Naive B cell (primary cell): ENCODE data around the gene MAGEA6. TPM values are rescaled to one million over a fixed set of nuclear protein-coding genes. Genes with fewer than 3 reads are reported as not detected.
"Not testable (repeated sequence)": the region's sequence is repeated elsewhere in the genome, so short reads cannot be mapped to it uniquely, and the experiment has no call there.

Experiments
- ATAC-seq, 2 donors: fragments of 150-1000 bp; cut with Tn5 transposase; 2 replicates each; pipeline ENCODE4 v1.10.0; 2021; ENCODE audit warnings: low read depth in 2 of 2, mild to moderate bottlenecking in 2 of 2, moderate library complexity in 2 of 2
- DNase-seq: peaks from one replicate; pipeline ENCODE4 v3.0.0; 2022
- H3K27ac Mint-ChIP-seq, 6 donors: one replicate each; pipeline ENCODE4 v1.8.0; 2020 to 2022; ENCODE audit warnings: mild to moderate bottlenecking in 6 of 6, mixed read lengths in 6 of 6, moderate library complexity in 5 of 6, inconsistent platforms in 2 of 6
- H3K27me3 Mint-ChIP-seq, 3 donors: one replicate each; pipeline ENCODE4 v1.8.0; 2021 to 2022; ENCODE audit warnings: mixed read lengths in 3 of 3, mild to moderate bottlenecking in 1 of 3
- H3K36me3 Mint-ChIP-seq, 2 donors: one replicate each; pipeline ENCODE4 v1.8.0; 2020 to 2022; ENCODE audit warnings: mixed read lengths in 2 of 2, inconsistent platforms in 1 of 2, mild to moderate bottlenecking in 1 of 2
- H3K4me1 Mint-ChIP-seq, 3 donors: one replicate each; pipeline ENCODE4 v1.8.0; 2020 to 2022; ENCODE audit warnings: mixed read lengths in 3 of 3, inconsistent platforms in 1 of 3, mild to moderate bottlenecking in 1 of 3, moderate library complexity in 1 of 3
- H3K4me3 Mint-ChIP-seq, 8 donors: one replicate each; pipeline ENCODE4 v1.8.0; 2020 to 2022; ENCODE audit warnings: mild to moderate bottlenecking in 8 of 8, mixed read lengths in 8 of 8, moderate library complexity in 8 of 8, inconsistent platforms in 2 of 8
- H3K9me3 Mint-ChIP-seq, 7 donors: one replicate each; pipeline ENCODE4 v1.8.0; 2020 to 2022; ENCODE audit warnings: mixed read lengths in 7 of 7, mild to moderate bottlenecking in 5 of 7, inconsistent platforms in 2 of 7, moderate library complexity in 1 of 7
- polyA plus RNA-seq, 6 donors: library from polyadenylated mRNA; unstranded; fragments of 300-500 nt; fragmentation: Illumina TruSeq; gene quantifications; one replicate each; pipeline ENCODE4 v1.2.3, GENCODE V29; 2021; ENCODE audit warnings: low read depth in 6 of 6

The MAGEA6 gene, protein sequence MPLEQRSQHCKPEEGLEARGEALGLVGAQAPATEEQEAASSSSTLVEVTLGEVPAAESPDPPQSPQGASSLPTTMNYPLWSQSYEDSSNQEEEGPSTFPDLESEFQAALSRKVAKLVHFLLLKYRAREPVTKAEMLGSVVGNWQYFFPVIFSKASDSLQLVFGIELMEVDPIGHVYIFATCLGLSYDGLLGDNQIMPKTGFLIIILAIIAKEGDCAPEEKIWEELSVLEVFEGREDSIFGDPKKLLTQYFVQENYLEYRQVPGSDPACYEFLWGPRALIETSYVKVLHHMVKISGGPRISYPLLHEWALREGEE
- not detected for polyA plus RNA-seq

DNA sequence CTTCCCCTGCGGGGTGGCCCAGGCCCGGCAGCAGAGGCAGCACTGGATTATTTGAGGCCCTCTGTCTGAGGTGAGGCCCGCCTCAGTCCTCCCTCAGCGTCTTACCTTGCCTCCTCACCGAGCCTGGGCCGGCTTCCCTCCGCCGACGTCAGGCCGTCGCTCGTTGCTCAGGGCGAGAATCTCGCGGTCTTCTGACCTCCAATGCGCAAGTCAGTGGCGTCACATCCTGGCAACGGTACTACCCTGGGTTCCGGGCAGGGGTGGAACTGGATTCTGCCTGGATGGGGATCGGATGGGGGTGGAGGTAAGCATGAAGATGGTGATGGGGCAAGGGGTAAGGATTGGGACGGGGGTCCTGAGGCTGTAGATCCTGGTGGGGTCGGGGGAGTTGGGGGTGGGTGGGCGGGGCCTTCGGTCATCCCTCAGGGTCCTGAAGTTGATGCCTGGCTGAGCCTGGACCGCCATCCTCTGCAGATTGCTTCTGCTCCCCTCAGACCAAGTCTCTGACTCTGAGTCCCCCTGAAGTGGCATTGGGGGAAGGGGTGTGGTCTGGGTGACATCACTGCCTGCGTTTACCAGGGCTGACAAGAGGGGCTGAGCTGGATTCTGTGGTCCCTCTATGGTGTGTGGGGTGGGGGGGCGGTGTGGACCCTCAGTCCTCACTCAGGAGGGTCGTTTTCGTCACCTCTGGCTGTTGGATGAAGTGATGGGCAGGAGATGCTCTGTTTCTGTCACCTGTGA, at the start of gene MAGEA6:
TSS of gene MAGEA6 (minus strand) at position 141 of the 741 bp plus-strand sequence. CDS start 2,039 bp downstream, outside the sequence.
- H3K36me3 Mint-ChIP-seq, H3K4me3 Mint-ChIP-seq, H3K27me3 Mint-ChIP-seq, H3K4me1 Mint-ChIP-seq, ATAC-seq, DNase-seq, H3K9me3 Mint-ChIP-seq, H3K27ac Mint-ChIP-seq: not testable (repeated sequence)

DNA sequence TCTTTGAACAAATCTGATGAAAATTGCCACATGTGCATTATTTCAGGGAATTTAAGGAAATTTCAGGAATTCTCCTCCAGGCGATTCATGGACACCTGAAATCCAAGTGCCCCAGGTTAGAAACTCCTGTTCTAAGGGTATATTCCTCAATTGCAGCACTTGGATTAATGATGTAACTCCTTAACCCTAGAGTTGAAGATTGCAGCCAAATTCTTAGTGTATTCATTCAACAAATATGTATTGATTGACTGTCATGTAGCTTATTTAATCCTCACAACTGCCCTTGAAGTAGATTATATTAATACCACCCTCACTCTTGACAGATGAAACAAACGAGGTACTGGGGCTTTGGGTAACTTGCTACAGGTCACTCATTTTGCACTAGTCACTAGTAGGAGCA, 49.8 kb upstream of the MAGEA6 start:
- ATAC-seq, result no peak
- DNase-seq, result no peak
- no peaks in the 10 kb centered on the region for H3K36me3 Mint-ChIP-seq
- no peak overlapping the region for H3K4me3 Mint-ChIP-seq
- H3K27me3 Mint-ChIP-seq, result peaks cover 0 to 22% (median 9%) of the 10 kb centered on the region in 3 donors
- H3K27ac Mint-ChIP-seq, result peak overlapping the region in 1 of 6 donors; percentile 28
- no peaks in the 10 kb centered on the region for H3K4me1 Mint-ChIP-seq
- H3K9me3 Mint-ChIP-seq, result peaks cover 0 to 4% (median 0%) of the 10 kb centered on the region in 7 donors

DNA sequence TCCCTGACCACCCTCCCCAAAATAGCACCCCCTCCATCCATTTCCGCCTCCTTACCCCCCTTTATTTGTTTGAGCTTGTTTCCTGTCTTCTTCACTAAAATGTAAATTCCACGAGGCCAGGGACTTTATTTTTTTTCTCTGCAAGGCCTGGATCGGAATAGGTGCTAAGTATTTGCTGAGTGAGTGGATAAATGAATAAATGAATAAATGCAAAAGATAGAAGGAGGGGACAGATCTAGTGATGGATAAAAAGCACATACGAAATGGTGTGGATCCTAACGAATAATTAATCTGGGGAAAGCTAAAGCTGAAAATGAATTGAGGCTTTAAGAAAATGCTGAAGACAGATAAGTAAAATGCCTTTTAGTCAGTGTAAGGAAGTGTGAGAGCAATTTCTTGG, 48.9 kb upstream of the MAGEA6 start:
- Mint-ChIP-seq H3K9me3 (peaks cover 0 to 4% (median 0%) of the 10 kb centered on the region in 7 donors), H3K36me3 (no peaks in the 10 kb centered on the region), H3K4me1 (no peaks in the 10 kb centered on the region), H3K4me3 (no peak overlapping the region), H3K27me3 (peaks cover 0 to 24% (median 9%) of the 10 kb centered on the region in 3 donors), H3K27ac (no peak overlapping the region)
- DNase-seq (no peak), ATAC-seq (no peak)

DNA sequence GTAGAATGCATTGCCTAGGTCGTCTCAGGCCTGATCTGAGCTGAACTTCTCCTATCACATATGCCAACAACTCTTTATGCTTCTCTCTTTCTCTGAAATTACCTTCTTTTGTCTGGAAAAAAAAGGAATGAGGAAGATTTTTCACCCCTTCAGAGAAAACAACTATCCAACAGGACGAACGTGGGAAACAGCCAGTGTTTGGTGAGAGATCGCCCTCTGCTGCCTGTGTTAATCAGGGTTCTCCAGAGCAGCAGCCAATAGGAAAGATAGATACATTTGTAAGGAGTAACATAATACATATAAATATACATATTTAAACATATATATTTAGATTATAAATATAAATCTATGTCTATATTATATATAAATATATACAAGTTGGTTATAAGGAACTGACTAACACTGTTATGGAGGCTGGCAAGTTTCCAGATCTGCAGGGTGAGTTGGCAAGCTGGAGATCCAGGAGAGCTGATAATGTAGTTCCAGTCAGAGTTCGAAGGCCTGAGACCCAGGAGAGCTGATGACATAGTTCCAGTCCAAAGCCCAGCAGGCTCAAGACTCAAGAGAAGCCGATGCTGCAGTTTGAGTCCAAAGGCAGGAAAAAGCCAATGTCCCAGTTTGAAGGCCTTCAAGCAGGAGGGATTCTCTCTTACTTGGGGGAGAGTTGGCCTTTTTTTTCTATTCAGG, 47.7 kb upstream of the MAGEA6 start:
- H3K36me3 Mint-ChIP-seq, result no peaks in the 10 kb centered on the region
- DNase-seq, result no peak
- H3K27me3 Mint-ChIP-seq, result peaks cover 0 to 24% (median 9%) of the 10 kb centered on the region in 3 donors
- H3K4me3 Mint-ChIP-seq, result no peak overlapping the region
- H3K4me1 Mint-ChIP-seq, result peaks cover 0 to 4% (median 0%) of the 10 kb centered on the region in 3 donors
- peak overlapping the region in 1 of 6 donors; percentile 18 for H3K27ac Mint-ChIP-seq
- no peak for ATAC-seq
- H3K9me3 Mint-ChIP-seq, result peaks cover 0 to 4% (median 0%) of the 10 kb centered on the region in 7 donors

DNA sequence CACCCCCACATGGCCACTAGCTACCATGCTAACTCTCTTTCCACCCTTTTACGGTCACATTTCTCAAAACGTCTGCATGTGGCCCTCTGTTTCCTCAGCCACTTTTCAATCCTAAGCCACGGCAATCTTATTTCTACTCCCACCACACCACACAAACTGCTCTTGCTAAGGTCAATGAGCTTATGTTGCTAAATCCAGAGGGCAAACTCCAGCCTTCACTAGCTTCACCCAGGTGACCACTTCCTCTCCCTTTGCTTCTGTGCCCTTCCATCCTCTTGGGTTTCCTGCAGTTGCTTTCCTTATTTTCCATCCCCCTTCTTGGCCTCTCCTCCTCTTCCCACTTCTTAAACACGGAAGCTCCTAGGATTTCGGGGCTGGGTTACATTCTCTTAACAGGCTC, 44.6 kb upstream of the MAGEA6 start:
- Mint-ChIP-seq H3K27me3 (peaks cover 0 to 24% (median 7%) of the 10 kb centered on the region in 3 donors), H3K9me3 (peaks cover 0 to 3% (median 0%) of the 10 kb centered on the region in 7 donors), H3K36me3 (no peaks in the 10 kb centered on the region), H3K4me3 (no peak overlapping the region), H3K27ac (no peak overlapping the region), H3K4me1 (peaks cover 0 to 4% (median 0%) of the 10 kb centered on the region in 3 donors)
- DNase-seq (no peak), ATAC-seq (no peak)

DNA sequence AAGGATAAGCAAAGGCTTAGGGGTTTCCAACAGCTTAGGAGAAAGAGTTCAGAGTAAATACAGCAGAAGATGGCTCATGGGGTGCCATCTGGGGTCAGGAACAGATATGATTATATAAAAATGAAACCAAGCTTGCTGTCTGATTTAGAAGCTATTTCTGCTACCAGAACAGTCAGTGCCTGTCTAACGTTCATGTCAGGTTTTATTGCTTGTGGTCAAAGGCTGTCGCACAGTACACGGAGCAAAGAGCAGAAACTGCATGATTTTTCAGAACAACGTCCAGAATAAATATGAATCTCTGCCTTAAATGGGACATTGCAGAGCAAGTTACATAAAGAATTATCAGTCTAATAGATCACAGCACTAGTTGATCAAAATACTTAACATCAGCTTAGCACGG, 43.7 kb upstream of the MAGEA6 start:
- Mint-ChIP-seq H3K27me3 (peaks cover 3 to 21% (median 7%) of the 10 kb centered on the region in 3 donors), H3K9me3 (no peaks in the 10 kb centered on the region), H3K4me1 (peaks cover 0 to 4% (median 0%) of the 10 kb centered on the region in 3 donors), H3K27ac (no peak overlapping the region), H3K36me3 (no peaks in the 10 kb centered on the region), H3K4me3 (no peak overlapping the region)
- DNase-seq (no peak), ATAC-seq (no peak)

DNA sequence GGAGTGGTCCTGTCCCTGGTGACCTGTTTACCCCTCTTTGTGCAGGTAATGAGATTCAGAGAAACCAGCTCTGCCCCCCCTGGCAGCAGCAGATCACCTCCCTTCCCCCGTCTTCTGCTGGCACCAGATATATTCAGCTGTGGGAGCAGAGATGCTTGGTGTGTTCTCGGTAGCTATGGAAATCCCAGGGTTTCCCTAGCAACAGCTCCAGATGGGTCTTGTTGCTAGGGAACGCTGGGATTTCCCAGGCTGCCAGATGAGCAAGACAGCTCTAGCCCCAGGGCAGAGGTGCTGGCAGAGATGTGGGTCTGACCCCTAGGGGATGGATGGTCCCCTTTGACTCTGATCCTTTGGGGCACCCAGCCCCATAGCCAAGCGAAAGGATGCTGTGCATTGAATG, 40.9 kb upstream of the MAGEA6 start:
- no peak overlapping the region for H3K4me3 Mint-ChIP-seq
- DNase-seq, result no peak
- no peak for ATAC-seq
- H3K9me3 Mint-ChIP-seq, result no peaks in the 10 kb centered on the region
- no peaks in the 10 kb centered on the region for H3K36me3 Mint-ChIP-seq
- peaks cover 0 to 4% (median 0%) of the 10 kb centered on the region in 3 donors for H3K4me1 Mint-ChIP-seq
- no peak overlapping the region for H3K27ac Mint-ChIP-seq
- peaks cover 3 to 29% (median 24%) of the 10 kb centered on the region in 3 donors for H3K27me3 Mint-ChIP-seq

DNA sequence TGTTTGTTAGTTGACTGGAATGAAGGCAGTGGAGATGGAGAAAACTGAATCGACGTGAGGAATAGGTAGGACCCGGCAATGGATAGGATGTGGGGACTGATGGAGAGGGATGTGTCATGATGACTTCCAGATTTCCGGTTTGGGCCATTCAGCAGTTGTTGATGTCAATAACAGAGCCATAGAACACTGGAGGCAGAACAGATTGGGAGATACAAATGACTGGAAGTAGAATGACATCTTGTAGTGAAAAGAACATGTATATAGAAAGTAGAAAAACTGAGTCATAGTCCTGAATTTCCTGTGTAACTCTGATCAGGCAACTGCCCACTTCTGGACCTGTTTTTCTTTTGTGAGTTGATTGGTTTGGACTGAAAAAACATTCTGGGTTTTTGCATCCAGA, 36.5 kb upstream of the MAGEA6 start:
- H3K27me3 Mint-ChIP-seq, result peaks cover 6 to 42% (median 35%) of the 10 kb centered on the region in 3 donors
- DNase-seq (no peak), ATAC-seq (no peak)
- peak overlapping the region in 1 of 6 donors; percentile 89 for H3K27ac Mint-ChIP-seq
- H3K4me3 Mint-ChIP-seq, result no peak overlapping the region
- H3K4me1 Mint-ChIP-seq, result no peaks in the 10 kb centered on the region
- peaks cover 0 to 2% (median 0%) of the 10 kb centered on the region in 7 donors for H3K9me3 Mint-ChIP-seq
- no peaks in the 10 kb centered on the region for H3K36me3 Mint-ChIP-seq

DNA sequence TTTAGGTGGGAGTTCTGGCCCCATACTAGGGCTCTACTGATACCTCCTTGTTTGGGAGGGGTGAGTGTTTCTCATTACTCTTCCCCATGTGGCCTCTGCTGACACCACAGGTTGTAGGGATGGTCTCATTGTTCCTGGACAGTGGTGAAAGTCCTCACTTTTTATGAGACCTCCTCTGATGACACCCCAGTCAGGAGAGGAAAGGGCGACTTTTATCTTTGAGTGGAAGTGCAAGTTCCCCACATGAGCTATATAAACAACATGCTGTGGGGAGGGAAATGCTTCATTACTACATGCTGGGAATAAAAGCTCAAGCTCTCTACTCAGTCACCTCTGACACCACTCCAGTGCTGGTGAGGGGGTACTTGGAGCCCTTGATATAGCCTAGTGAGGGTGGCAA, 29.5 kb upstream of the MAGEA6 start:
- no peak for DNase-seq
- Mint-ChIP-seq H3K36me3 (no peaks in the 10 kb centered on the region), H3K4me3 (no peak overlapping the region), H3K4me1 (no peaks in the 10 kb centered on the region), H3K27me3 (peaks cover 9 to 19% (median 19%) of the 10 kb centered on the region in 3 donors), H3K9me3 (peaks cover 0 to 2% (median 0%) of the 10 kb centered on the region in 7 donors), H3K27ac (no peak overlapping the region)
- no peak for ATAC-seq

DNA sequence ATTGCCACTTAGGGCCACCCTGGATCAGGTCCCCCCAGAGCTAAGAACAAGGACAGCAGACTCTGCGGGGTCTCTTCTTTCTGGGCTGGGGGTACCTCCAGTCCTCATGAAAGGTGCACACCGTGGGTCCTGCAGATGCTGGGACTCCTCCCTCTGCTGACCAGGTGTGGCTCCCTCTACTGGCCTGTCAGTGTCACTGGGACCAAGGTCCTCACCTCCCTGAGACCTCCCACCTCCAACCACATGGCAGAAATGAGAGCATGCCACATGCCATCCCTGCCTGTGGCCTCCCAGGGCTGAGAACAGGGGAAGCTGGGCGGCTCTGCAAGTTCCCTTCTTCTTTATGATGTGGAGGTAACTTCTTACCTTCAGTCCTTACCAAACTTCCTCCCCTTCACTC, 17.6 kb upstream of the MAGEA6 start:
- H3K9me3 Mint-ChIP-seq, H3K27ac Mint-ChIP-seq, H3K27me3 Mint-ChIP-seq: not testable (repeated sequence)

DNA sequence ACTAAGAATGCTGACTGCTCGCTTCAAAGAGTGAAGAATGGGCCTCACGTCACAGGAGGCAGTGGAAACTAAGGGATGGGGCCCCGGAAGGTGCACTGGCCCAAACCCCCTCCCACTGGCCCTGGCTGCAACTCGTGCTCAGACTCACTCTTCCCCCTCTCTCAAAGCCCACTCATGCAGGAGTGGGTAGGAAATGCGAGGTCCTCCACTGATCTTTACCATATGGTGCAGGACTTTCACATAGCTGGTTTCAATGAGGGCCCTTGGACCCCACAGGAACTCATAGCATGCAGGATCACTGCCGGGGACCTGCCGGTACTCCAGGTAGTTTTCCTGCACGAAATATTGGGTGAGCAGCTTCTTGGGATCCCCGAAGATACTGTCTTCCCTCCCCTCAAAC, 2.9 kb downstream of the MAGEA6 start:
- not testable (repeated sequence) for ATAC-seq, H3K4me3 Mint-ChIP-seq, H3K27me3 Mint-ChIP-seq, DNase-seq, H3K9me3 Mint-ChIP-seq, H3K36me3 Mint-ChIP-seq, H3K27ac Mint-ChIP-seq, H3K4me1 Mint-ChIP-seq

More for the DNA sequence above, 17.6 kb upstream of the MAGEA6 start:
- H3K4me3 Mint-ChIP-seq, DNase-seq, ATAC-seq, H3K36me3 Mint-ChIP-seq, H3K4me1 Mint-ChIP-seq: not testable (repeated sequence)

DNA sequence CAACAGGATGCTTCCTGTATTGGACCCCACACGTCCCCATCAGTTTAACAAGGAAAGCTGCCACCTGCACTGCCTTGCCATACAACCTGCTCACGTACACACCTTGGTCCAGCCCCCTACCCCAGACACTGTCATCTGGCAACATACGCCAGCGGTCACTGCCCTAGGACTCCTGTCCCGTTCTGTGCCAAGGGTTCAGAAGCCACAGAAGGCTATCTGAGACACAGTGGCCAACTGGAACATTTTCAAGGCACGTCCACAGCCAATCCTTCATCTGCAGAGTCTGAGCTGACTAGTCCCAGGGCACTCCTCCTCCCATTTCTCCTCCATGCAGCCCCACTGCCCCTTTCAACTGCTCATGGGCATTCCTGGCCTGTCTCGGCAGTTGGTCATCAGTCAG, 7.9 kb downstream of the MAGEA6 start:
- not testable (repeated sequence) for H3K4me1 Mint-ChIP-seq, H3K27ac Mint-ChIP-seq, H3K4me3 Mint-ChIP-seq, ATAC-seq, H3K9me3 Mint-ChIP-seq, H3K36me3 Mint-ChIP-seq, H3K27me3 Mint-ChIP-seq, DNase-seq

DNA sequence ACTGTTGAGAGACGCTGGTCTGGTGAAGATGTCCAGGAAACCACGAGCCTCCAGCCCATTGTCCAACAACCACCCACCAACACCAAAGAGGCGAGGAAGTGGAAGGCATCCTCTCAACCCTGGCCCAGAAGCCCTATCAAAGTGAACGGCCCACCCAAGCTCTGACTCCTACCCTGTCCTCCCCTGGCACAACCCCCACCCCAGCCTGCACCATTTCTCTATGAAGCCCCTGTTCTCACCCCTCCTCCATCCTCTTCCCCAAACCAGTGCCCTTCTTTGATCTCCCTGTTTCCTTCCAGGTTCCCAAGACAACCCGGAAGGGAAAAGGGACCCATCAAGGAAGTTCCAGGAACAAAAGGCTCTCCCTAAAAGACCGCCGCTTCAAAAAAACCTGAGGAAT, 9.9 kb downstream of the MAGEA6 start:
- not testable (repeated sequence) for DNase-seq, H3K36me3 Mint-ChIP-seq, H3K4me1 Mint-ChIP-seq, H3K27ac Mint-ChIP-seq, H3K9me3 Mint-ChIP-seq, H3K4me3 Mint-ChIP-seq, ATAC-seq, H3K27me3 Mint-ChIP-seq
